AML-193 (cell line): ENCODE data around the gene SLCO2B1.

Experiments
- DNase-seq, 2 experiments: peaks; one replicate each; lab custom pipeline; 2025; lab: John Stamatoyannopoulos, UW

The SLCO2B1 gene

GRCh38 chr11:75145196-75145971 is 5.5 kb upstream of the SLCO2B1 start:
- DNase-seq, result no peak

GRCh38 chr11:75145972-75146519 is 4.9 kb upstream of the SLCO2B1 start:
- no peak for DNase-seq

- no peak for DNase-seq
Observed at GRCh38 chr11:75146711-75147110, 4.2 kb upstream of the SLCO2B1 start.

DNA sequence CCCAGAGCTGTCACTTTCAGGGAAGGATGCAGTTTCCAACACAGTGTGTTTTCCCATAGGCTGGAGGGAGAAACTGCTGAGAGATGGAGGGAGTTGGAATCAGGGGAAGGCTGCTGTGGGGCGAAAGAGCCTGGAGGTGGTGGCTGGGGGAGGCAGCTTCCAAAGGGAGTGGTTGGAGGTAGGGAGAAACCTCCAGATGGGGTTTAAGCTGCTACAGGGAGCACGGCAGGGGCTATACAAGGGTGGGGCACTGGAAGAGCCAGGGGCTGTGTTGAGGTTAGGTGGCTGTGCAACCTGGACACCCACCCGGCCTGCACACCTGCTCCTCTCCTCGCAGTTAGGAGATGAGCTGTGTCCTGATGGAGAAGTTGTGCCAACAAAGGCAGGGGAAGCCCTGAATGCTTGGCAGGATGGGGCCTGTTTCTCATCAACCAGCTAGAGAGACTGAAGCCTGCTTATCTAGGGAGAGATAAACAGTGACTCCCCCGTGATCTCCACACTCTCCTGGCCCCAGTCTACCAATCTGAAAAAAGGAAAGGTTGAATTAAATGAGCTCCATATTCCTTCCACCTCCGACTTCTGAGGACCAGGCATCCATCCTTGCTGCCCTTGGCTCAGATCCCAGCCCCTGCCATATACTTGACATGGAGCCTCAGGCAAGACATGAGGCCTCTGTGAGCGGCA is 3.6 kb upstream of the SLCO2B1 start:
- no peak for DNase-seq

DNA sequence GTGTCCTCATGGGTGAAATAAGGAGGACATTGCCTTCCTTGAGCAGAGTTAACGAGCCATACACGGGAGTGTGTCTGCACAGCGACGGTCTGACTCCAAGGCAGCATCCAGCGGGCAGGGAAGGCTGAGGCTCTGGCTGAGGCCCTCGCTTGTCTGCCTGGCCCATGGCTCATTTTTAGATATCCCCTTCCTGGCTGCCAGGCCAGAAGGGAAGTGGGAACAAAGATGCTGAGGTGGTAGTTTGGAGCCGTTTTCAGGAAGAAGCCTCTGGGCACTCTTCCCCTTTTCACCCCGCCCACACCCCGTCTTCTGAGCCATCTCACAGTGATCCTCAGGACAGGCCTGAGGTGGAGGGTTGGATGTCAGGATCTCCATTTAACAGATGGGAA is 3.0 kb upstream of the SLCO2B1 start:
- peak in 1 of 2 experiments; percentile 5 for DNase-seq

GRCh38 chr11:75148436-75148983 is 2.4 kb upstream of the SLCO2B1 start:
- DNase-seq, result no peak

GRCh38 chr11:75149766-75150465 is 991 bp upstream of the SLCO2B1 start:
- no peak for DNase-seq

GRCh38 chr11:75151346-75152047 is 590 bp downstream of the SLCO2B1 start:
- no peak for DNase-seq

DNA sequence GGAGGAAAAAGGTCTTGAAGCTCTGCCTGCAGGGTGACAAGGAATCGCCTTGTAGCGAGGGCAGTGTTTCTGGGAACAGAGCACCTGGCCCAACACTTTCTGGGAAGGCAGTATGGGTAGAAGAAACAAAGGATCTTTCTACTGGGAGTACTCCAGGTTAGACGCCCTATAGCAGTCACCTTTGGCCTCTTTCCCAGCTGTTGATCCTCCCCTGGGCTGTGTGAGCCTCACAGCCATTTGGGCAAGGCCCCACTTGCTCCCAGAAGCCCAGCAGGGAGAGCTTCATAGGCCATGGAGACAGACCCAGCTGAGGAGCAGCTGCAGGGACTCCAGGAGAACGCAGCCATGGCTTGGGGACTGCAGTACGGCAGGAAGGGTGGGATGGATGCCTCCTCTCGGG is 1.2 kb downstream of the SLCO2B1 start:
- no peak for DNase-seq

DNA sequence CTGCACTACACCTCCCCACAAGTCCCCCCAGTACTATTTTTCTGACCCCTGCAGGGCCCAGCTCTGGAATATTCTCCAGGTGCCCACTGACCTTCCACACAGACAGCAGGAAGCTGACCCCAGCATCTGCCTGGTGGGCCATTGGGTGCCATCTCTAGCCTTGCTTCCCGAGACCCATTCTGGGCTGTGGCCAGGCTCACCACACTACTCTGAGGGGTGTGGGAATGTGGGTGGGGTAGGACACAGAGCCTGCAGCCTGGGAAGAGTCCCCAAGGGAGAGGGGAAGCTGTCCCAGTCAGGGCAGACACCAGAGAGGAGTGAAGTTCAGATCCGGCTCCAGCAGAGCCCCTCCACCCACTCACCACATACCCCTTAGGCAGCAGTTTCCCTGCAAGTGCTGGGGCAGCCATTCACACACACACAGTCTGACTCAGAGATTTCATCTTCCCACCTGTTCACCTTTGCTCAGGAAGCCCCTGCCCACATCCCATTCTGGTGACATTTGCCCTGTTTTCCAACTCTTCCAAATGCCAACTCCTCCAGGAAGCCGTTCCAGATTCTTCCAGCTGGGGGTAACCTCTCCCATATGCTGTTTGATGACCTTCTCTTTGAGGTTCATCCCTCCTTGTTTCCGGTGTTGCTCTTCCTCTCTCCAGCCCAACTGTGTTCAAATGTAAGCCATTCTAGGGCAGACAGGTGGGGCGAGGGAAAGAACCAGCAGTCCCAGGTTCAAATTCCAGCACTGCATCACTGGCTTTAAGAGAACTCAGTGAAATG is 1.9 kb downstream of the SLCO2B1 start:
- no peak for DNase-seq

DNA sequence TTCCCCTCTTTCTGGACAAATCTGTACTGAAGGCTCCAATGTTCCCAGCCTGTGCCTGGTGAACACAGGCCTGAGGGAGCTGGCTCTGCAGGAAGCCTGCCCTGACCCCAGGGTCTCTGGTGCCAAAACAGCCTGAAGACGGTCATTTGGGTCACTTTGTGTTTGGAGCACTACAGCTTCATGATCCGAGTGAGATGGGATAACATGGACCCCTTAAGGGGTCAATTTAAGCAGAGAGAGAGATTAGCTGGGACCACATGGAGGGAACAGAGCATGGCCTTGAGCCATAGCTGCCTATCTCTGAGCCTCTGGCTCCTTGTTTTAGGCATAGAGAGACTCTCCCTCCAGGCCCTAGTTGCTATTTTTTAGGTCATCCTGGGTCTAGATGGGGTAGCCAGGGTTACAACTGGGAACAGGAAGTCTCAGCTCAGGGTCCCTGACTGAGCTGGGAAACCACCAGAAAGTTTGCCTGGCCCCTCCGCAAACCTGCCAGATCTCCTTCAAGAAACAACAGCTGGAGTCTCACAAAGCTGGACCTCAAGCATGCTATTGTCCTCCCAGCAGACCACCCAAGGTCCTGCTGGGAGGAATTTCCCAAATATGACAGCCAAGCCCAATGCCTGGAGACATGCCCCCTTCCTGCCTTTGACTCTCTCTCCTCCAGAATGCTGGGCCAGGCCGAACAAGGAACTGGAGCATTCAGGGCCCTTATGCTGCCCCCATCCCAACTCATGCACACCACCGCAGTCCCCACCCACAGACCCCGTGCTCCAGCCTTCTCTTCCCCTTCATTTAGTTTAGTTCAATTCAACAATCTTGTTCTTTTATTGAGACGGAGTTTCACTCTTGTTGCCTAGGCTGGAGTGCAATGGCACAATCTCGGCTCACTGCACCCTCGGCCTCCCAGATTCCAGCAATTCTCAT is 4.0 kb downstream of the SLCO2B1 start:
- DNase-seq, result no peak

DNA sequence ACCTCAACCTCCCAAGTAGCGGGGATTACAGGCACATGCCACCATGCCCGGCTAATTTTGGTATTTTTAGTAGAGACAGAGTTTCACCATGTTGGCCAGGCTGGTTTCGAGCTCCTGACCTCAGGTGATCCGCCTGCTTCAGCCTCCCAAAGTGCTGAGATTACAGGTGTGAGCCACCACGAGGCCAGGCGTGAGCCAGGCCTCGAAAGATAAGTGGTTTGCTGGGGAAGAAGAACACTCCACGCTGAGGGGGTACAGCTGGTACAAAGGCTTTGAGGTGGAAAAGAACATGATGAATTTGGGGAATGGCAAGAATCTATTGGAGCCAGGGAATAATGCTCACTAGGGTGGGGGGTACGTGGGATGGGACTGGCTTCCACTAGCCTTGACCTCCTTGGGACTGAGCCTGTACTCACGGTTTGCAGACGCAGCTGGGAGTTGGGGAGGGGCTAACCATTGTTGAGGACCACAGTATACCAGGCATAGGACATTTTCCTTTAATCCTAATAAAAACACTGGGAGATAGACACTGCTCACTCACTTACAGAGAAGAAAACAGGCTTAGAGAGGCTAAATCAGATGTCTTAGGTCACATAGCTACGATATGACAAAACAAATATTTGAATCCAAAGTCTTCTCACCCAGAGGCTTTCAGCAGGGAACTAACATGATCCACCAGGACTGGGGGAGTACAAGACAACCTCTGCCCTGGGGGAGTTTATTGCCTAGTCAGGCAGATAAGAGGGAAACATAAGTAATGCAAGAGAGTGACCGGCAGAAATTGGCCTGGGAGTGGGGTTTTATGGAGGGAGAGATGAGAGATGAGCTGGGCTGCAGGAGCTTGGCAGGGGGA is 4.9 kb downstream of the SLCO2B1 start:
- DNase-seq, result no peak

DNA sequence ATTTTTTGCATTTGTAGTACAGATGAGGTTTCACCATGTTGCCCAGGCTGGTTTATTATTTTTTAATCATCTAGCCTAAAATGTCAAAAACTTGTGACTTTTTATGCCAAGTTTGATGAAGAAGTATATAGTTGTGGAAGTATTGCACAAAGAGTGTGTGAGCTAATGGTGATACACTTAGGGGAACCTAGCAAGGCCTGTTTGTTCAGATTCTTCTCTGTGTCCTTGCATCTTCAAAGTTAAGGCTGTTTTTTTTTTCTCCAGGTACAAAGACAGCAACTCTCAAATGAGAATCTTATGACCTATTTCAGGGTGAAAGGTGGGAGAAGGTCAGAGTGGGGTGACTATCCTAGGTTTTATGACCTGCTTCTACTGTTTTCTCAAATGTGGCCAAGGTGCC is 7.3 kb downstream of the SLCO2B1 start:
- no peak for DNase-seq

DNA sequence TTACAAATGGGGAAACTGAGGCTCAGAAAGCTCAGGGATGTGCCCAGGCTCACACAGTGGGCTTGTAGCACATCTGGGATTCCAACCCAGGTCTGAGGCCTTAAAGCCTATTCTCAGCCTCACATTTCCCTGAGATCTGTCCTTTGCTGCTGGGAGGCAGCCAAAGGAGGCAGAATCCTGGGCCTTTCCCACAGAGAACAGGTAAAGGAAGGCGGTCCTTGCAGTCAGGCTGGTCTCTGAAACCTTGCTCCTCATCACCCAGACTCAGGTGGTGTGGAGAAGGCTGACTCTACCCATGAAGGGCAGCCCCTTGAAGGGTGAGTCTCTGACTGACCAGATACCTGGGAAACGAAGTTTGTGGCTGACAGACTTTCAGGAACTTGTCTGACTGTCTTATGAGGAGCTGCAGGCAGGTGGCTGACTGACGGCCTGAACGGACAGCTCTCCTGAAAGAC is 7.8 kb downstream of the SLCO2B1 start:
- DNase-seq, result no peak

GRCh38 chr11:75159151-75159953 is 8.4 kb downstream of the SLCO2B1 start:
- DNase-seq, result no peak

DNA sequence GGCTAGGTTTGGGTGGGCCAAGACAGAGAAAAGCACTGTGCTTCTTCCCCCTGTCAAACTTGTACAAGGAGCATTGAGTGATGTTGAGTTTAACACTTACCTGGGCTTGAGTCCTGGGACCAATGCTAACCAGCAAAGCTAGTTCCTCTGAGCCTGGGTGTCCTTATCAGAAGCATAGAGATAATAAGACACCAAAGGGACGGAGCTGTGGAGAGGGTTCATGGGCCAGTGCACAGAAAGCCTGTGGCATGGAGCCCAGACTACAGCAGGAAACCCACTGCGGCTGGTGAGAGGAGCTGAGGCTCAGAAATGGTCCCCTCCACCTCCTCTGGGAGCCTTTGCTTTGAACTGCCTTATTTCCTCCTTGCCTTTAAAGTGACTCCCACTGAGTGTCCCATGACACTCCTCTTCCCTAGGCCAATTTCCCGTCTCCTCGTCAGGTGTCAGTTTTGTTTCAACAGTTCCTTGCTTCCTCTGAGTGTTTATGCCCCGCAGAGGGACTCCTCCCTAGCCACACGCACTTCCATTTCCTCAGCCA is 9.4 kb downstream of the SLCO2B1 start:
- no peak for DNase-seq

DNA sequence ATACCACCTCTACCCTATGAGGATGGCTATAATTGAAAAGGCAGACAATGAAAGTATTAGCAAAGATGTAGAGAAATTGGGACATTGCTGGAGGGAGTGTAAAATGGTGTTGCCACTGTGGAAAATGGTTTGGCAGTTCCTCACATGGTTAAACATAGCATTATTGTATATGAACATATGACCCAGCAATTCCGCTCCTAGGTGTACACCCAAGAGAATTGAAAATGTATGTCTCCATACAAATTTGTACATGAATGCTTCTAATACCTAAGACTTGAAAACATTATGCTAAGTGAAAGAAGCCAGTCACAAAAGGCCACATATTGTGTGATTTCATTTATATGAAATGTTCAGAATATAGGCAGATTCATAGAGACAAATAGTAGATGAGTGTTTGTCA is 10.0 kb downstream of the SLCO2B1 start:
- no peak for DNase-seq
